ENCODE data around the gene PKP1.
A peak's percentile ranks its signal among the peaks of the same experiment; 100 is the strongest.

PKP1 gene

DNA sequence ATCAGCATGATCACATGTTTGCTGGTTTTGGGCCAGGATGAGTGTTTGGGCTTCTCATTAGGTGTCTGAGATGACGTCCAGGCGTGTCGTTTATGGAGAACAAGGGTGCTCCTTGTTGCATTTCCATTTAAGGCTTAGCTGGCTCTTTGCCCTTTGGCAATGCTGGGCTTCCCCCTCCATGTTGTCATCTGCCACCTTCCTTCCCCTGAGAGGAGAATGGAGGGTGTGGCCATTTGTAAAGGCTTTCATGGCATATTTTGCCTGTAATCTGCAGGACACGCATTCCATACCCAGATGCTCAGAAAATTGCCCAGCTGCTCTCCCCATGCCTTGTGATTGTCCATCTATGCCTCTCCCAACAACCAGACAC is 27.7 kb downstream of the PKP1 start:
- no peaks in the 10 kb centered on the region for H3K9me3 ChIP-seq (ENCODE audit: control insufficient read depth, low read length)
- peaks cover 27% of the 10 kb centered on the region for H3K4me1 ChIP-seq (ENCODE audit: control insufficient read depth, insufficient read depth, low read length)
- peaks cover 28% of the 10 kb centered on the region for H3K27me3 ChIP-seq (replicated peaks; ENCODE audit: control insufficient read depth, insufficient read depth, low read length)
- H3K9ac ChIP-seq (ENCODE audit: low read length) = no peak overlapping the region
- no peak overlapping the region for H3K4me3 ChIP-seq (ENCODE audit: low read length)
- no peaks in the 10 kb centered on the region for H3K36me3 ChIP-seq (ENCODE audit: control insufficient read depth, insufficient read depth, low read length, severe bottlenecking)
- peak; percentile 44 for DNase-seq (ENCODE audit: low read depth)

DNA sequence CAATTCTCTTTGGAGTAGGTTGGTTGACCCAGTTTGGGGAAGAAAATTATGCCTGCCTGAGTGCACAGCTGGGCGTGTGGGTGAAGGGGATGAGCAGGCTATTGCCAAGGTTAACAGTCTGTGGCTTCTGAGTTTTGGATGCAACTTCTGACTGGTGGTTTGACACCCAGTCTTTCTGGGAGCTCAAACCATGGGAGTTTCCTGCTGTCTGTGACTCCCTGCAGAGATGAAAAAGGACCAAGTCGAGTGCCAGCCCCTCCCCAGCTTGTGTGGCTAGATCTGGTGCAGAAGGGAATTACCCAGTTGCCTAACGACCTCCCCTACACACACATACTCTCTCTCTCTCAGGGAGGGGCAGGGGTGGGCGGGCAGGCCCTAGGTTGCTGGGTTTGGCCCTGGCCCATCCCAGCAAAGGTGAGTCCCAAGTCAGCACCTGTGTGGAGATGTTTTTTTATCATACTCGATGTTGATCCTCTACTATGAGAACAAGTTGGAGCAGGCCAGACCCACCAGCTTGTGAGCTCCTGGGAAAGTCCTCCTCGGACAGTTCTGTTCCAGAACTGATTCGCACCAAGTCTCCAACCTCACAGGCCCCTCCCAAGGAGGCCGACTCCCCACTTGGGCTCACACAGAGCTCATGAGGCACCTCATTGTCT is 28.2 kb downstream of the PKP1 start:
- no peak for DNase-seq (ENCODE audit: low read depth)
- Histone ChIP-seq H3K9ac (ENCODE audit: low read length) (no peak overlapping the region), H3K9me3 (ENCODE audit: control insufficient read depth, low read length) (no peaks in the 10 kb centered on the region), H3K36me3 (ENCODE audit: control insufficient read depth, insufficient read depth, low read length, severe bottlenecking) (no peaks in the 10 kb centered on the region), H3K27me3 (replicated peaks; ENCODE audit: control insufficient read depth, insufficient read depth, low read length) (peaks cover 26% of the 10 kb centered on the region), H3K4me3 (ENCODE audit: low read length) (no peak overlapping the region), H3K4me1 (ENCODE audit: control insufficient read depth, insufficient read depth, low read length) (peaks cover 27% of the 10 kb centered on the region)

DNA sequence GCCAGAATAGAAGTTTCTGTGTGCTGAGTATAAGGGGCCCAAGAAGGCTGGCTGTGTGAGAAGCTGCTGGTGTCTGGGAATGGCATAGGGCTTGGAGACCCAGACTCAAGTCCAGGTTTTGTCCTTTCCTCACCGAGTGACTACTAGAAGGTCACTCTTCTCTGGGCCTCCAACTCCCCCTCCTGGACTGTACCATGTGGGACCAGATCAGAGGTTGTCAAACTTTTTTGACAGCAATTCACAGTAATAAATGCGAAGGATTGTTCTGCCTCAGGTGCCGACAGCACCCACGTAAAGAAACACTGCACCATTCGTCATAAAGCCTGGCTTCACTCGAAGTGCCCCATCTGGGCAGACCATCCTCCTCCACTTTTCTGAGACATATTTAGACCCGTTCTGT is 29.0 kb downstream of the PKP1 start:
- peaks cover 24% of the 10 kb centered on the region for H3K4me1 ChIP-seq (ENCODE audit: control insufficient read depth, insufficient read depth, low read length)
- no peaks in the 10 kb centered on the region for H3K36me3 ChIP-seq (ENCODE audit: control insufficient read depth, insufficient read depth, low read length, severe bottlenecking)
- no peak for DNase-seq (ENCODE audit: low read depth)
- no peak overlapping the region for H3K9ac ChIP-seq (ENCODE audit: low read length)
- H3K27me3 ChIP-seq (replicated peaks; ENCODE audit: control insufficient read depth, insufficient read depth, low read length) = peaks cover 34% of the 10 kb centered on the region
- H3K4me3 ChIP-seq (ENCODE audit: low read length) = no peak overlapping the region
- no peaks in the 10 kb centered on the region for H3K9me3 ChIP-seq (ENCODE audit: control insufficient read depth, low read length)

DNA sequence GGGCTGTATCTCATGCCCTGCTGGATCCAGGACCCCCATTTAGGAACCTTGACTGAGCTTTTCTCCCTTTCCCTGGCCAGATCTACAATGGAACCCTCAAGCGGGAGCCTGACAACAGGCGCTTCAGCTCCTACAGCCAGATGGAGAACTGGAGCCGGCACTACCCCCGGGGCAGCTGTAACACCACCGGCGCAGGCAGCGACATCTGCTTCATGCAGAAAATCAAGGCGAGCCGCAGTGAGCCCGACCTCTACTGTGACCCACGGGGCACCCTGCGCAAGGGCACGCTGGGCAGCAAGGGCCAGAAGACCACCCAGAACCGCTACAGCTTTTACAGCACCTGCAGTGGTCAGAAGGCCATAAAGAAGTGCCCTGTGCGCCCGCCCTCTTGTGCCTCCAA is 29.8 kb downstream of the PKP1 start:
- no peak overlapping the region for H3K4me3 ChIP-seq (ENCODE audit: low read length)
- no peak overlapping the region for H3K9ac ChIP-seq (ENCODE audit: low read length)
- H3K36me3 ChIP-seq (ENCODE audit: control insufficient read depth, insufficient read depth, low read length, severe bottlenecking) = no peaks in the 10 kb centered on the region
- no peaks in the 10 kb centered on the region for H3K9me3 ChIP-seq (ENCODE audit: control insufficient read depth, low read length)
- H3K4me1 ChIP-seq (ENCODE audit: control insufficient read depth, insufficient read depth, low read length) = peaks cover 16% of the 10 kb centered on the region
- DNase-seq (ENCODE audit: low read depth) = no peak
- peaks cover 40% of the 10 kb centered on the region for H3K27me3 ChIP-seq (replicated peaks; ENCODE audit: control insufficient read depth, insufficient read depth, low read length)

DNA sequence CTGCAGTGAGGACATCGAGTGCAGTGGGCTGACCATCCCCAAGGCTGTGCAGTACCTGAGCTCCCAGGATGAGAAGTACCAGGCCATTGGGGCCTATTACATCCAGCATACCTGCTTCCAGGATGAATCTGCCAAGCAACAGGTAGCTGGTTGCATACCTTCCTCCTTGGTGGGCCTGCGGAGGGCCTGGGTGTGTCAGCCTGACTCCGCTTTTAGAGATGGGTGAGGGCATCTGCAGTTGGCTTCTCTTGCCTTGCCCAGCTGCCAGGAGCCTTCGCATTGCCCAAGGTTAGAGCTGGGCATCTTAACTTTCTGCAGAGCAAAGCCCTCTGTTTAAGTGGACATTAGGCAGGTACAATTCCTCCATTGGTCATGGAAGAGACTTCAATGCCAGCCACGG is 33.2 kb downstream of the PKP1 start:
- H3K9me3 ChIP-seq (ENCODE audit: control insufficient read depth, low read length) = no peaks in the 10 kb centered on the region
- H3K4me1 ChIP-seq (ENCODE audit: control insufficient read depth, insufficient read depth, low read length) = no peaks in the 10 kb centered on the region
- DNase-seq (ENCODE audit: low read depth) = no peak
- H3K9ac ChIP-seq (ENCODE audit: low read length) = no peak overlapping the region
- H3K27me3 ChIP-seq (replicated peaks; ENCODE audit: control insufficient read depth, insufficient read depth, low read length) = peaks cover 54% of the 10 kb centered on the region
- H3K36me3 ChIP-seq (ENCODE audit: control insufficient read depth, insufficient read depth, low read length, severe bottlenecking) = no peaks in the 10 kb centered on the region
- no peak overlapping the region for H3K4me3 ChIP-seq (ENCODE audit: low read length)

DNA sequence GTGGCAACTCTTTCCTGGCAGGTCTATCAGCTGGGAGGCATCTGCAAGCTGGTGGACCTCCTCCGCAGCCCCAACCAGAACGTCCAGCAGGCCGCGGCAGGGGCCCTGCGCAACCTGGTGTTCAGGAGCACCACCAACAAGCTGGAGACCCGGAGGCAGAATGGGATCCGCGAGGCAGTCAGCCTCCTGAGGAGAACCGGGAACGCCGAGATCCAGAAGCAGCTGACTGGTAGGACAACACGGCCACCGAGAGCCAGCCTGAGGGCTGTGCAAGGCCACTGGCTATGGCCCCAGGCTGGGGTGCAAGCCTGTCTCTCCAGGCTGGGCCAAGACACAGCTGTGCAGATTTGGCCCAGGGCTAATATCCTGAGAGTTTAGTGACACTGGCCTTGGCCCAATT is 34.2 kb downstream of the PKP1 start:
- H3K27me3 ChIP-seq (replicated peaks; ENCODE audit: control insufficient read depth, insufficient read depth, low read length) = peaks cover 47% of the 10 kb centered on the region
- H3K4me1 ChIP-seq (ENCODE audit: control insufficient read depth, insufficient read depth, low read length) = no peaks in the 10 kb centered on the region
- H3K9me3 ChIP-seq (ENCODE audit: control insufficient read depth, low read length) = no peaks in the 10 kb centered on the region
- no peak for DNase-seq (ENCODE audit: low read depth)
- H3K9ac ChIP-seq (ENCODE audit: low read length) = no peak overlapping the region
- no peaks in the 10 kb centered on the region for H3K36me3 ChIP-seq (ENCODE audit: control insufficient read depth, insufficient read depth, low read length, severe bottlenecking)
- no peak overlapping the region for H3K4me3 ChIP-seq (ENCODE audit: low read length)

DNA sequence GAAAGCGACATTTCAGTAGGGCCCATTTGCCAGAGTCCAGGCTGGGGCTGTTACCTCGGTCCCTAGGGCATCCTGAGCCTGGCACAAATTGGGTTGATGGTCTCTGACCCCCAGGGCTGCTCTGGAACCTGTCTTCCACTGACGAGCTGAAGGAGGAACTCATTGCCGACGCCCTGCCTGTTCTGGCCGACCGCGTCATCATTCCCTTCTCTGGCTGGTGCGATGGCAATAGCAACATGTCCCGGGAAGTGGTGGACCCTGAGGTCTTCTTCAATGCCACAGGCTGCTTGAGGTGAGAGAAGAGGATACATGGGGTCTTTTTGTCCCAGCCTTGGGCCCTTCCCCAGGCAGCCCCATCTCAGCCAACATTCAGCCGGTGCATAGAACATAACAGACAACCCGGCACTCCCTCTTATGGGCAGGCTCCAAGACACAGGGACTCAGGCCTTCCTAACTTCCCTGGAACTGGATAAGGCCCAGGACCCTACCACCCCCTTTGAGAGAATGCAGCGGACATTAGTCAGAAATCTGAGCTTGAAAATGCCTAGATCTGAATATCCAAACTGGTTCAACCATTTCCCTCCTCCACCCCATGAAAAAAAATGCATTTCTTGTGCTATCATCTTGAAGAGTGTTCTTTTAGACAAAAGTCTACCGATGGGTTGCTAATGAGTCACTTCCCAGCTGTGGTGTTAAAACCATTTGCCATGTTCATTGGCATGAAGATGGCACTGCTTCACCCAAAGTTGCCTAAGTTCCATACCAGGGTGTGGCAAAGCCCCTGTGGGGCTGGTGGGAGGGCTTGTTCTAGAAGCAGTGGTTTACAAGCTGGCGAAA is 35.4 kb downstream of the PKP1 start:
- no peak for DNase-seq (ENCODE audit: low read depth)
- H3K4me1 ChIP-seq (ENCODE audit: control insufficient read depth, insufficient read depth, low read length) = no peaks in the 10 kb centered on the region
- H3K27me3 ChIP-seq (replicated peaks; ENCODE audit: control insufficient read depth, insufficient read depth, low read length) = peaks cover 46% of the 10 kb centered on the region
- H3K4me3 ChIP-seq (ENCODE audit: low read length) = no peak overlapping the region
- H3K9ac ChIP-seq (ENCODE audit: low read length) = no peak overlapping the region
- H3K36me3 ChIP-seq (ENCODE audit: control insufficient read depth, insufficient read depth, low read length, severe bottlenecking) = no peaks in the 10 kb centered on the region
- H3K9me3 ChIP-seq (ENCODE audit: control insufficient read depth, low read length) = no peaks in the 10 kb centered on the region

DNA sequence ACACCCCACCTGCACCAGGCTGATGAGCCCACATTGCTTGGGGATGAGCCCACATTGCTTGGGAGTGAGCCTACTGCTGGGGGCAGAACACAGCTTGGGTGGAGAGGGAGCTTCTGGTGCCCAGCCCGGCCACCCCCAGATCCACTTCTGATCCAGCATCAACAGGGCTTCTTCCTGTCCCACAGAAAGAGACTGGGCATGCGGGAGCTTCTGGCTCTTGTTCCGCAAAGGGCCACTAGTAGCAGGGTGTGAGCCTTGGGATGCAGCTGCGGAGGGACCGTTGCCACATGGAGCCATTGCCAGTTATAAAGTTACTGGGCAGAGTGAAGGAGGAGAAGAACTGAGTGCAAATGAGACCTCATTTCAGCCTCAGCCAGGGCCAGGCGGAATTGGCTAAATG is 36.3 kb downstream of the PKP1 start:
- H3K4me1 ChIP-seq (ENCODE audit: control insufficient read depth, insufficient read depth, low read length) = no peaks in the 10 kb centered on the region
- H3K36me3 ChIP-seq (ENCODE audit: control insufficient read depth, insufficient read depth, low read length, severe bottlenecking) = no peaks in the 10 kb centered on the region
- DNase-seq (ENCODE audit: low read depth) = no peak
- no peaks in the 10 kb centered on the region for H3K9me3 ChIP-seq (ENCODE audit: control insufficient read depth, low read length)
- H3K4me3 ChIP-seq (ENCODE audit: low read length) = no peak overlapping the region
- peaks cover 45% of the 10 kb centered on the region for H3K27me3 ChIP-seq (replicated peaks; ENCODE audit: control insufficient read depth, insufficient read depth, low read length)
- H3K9ac ChIP-seq (ENCODE audit: low read length) = no peak overlapping the region

DNA sequence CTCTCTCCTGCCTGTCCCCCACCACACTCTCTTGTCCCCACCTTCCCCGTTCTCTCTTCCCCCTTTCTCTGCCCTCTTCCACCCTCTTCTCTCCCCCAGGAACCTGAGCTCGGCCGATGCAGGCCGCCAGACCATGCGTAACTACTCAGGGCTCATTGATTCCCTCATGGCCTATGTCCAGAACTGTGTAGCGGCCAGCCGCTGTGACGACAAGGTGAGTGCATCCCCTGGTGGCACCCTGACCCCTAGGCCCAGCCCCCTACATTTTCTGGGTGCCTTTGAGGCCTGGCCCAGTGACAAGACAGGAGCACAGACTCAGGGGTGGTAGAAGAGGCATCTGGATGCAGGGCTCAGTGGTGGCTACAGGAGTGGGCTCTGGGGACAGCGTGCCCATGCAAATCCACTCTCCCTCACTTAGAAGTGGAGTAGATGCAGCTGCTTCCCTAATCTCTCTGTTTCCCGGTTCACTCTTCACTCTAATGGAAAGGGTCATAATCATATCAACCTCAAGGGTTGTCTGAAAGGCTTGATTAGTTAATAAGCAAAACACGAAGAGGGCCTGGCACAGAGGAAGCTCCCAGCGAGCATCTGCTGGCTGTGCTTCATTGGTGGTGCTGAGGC is 37.0 kb downstream of the PKP1 start:
- DNase-seq (ENCODE audit: low read depth) = no peak
- H3K27me3 ChIP-seq (replicated peaks; ENCODE audit: control insufficient read depth, insufficient read depth, low read length) = peaks cover 43% of the 10 kb centered on the region
- no peak overlapping the region for H3K9ac ChIP-seq (ENCODE audit: low read length)
- H3K4me1 ChIP-seq (ENCODE audit: control insufficient read depth, insufficient read depth, low read length) = no peaks in the 10 kb centered on the region
- no peaks in the 10 kb centered on the region for H3K9me3 ChIP-seq (ENCODE audit: control insufficient read depth, low read length)
- H3K4me3 ChIP-seq (ENCODE audit: low read length) = no peak overlapping the region
- no peaks in the 10 kb centered on the region for H3K36me3 ChIP-seq (ENCODE audit: control insufficient read depth, insufficient read depth, low read length, severe bottlenecking)

DNA sequence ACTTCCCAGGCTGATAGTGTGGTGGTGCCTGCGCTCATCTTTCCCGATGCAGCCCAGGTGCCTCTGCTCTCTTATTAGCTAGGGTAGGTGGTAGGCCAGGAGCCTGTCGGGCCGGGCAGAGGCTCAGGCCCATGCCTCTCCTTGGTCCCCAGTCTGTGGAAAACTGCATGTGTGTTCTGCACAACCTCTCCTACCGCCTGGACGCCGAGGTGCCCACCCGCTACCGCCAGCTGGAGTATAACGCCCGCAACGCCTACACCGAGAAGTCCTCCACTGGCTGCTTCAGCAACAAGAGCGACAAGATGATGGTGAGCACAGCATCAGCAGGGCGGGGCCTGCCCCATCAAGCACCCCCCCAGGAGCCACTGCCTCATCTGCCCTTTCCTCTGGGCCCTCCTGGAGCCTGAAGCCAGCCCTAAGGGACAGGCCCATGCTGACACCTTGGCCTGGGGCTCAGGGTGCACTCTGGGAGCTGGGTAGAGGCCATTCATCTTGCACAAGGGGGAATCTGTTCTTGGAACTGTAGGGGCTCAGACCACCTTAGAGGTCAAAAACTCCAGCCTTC is 38.6 kb downstream of the PKP1 start:
- no peak for DNase-seq (ENCODE audit: low read depth)
- Histone ChIP-seq H3K36me3 (ENCODE audit: control insufficient read depth, insufficient read depth, low read length, severe bottlenecking) (no peaks in the 10 kb centered on the region), H3K9me3 (ENCODE audit: control insufficient read depth, low read length) (no peaks in the 10 kb centered on the region), H3K9ac (ENCODE audit: low read length) (no peak overlapping the region), H3K4me1 (ENCODE audit: control insufficient read depth, insufficient read depth, low read length) (no peaks in the 10 kb centered on the region), H3K4me3 (ENCODE audit: low read length) (no peak overlapping the region), H3K27me3 (replicated peaks; ENCODE audit: control insufficient read depth, insufficient read depth, low read length) (peaks cover 42% of the 10 kb centered on the region)

Measured in adipocyte (in vitro differentiated cells).